Suppressor macrophage treated with lipopolysaccharide for 4 hours (primary cell): ENCODE results near the gene EBF3.

Source experiments
- DNase-seq: peaks from one replicate; pipeline ENCODE4 v3.0.0-alpha.2; 2020

The EBF3 gene

DNA sequence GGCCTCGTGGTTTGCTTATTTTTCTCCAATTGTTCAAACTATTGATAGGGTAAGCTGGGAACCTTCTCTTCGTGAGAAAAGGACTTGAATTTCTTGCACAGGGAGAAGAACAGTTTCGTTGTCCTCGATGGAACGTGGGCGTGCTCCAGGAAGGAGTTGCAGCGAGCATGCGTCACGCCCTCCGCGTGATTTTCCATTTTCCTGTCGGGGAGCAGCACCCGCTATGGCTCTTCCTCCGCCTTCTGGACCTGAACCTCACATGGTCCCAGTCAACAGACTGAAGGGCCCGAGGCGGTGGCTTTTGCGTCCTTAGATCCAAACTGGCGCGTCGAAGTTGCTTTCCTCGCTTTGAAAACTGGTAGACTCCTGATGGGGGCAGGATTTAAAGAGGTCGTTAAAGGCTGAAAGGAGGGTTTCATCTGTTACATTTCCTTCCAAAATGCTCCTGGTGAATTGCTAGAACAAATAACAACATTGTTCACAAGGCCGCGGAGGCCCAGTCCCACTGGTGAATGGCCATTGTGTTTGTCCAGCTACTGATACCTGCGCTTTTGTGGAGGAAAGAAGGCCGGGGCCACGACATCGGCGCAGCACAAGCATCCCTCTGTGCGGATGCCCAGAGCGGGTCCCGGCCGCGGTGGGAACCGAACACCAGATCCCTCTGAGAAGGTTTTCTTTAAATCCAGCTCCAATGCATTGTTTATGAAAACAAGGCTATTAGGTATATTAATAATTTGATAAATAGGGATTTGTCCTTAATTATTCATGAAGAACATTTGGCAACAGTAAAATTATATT lies 75.9 kb downstream of the EBF3 start:
- DNase-seq: no peak

DNA sequence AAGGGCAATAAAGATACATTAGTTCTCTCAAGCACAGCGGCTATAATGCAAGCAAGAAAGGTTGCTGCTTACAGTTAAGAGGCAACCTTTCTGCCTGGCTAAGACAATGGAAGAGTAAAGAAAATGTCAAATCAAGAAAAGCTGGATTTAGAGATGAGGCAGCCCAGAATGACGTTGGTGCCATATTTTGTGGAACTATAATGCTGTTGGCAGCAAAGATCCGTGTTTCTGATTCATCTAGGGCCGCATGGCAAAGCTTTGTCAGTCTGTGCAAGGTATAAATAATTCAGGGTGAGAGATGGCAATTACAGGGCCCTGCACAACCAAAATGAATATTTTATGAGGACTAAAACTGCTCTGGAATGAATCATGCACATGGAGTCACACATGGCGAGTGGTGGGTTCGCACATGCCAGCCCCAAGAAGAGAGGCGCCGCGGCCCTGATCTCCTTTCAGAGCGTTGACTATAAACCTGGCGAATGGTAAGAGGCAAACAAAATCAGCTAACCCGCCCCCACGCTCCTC lies 76.6 kb downstream of the EBF3 start:
- DNase-seq: no peak

DNA sequence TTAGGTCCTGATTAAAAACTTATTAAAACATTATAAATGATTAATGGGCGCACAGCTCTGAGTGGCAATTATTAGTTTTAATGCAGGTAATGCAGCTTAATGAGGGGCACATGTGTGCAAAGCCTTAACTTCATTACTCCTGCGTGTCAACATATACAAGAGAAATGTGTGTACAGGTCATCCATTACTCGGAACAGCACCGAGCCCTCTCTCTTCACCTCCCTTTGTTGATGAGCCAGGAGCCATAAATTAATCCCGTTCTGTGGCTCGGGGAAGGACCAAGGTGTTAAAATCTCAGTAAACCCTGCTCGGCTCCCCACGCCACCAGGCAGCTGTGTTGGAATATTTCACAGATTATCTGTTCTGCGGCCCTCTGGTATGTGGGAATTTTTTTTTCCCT lies 77.8 kb downstream of the EBF3 start:
- DNase-seq: no peak

DNA sequence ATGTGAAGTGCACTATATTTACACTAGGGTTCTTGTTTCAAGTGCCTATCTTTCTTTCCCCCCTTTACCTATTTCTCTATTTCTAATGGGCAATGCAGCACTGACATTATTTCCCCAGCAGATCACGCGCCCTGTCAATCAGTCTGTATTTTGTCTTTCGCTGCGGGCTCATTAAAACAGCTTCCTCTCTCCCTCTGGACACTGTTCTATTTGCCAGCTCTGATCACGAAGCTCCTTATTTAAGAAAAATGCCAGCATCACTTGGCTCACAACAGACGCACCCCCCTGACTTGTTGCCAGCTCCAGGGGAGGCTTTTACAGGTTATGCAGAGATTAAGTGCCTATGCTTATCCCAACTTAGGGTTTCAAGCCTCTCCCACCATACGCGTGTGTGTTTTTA lies 78.5 kb downstream of the EBF3 start:
- DNase-seq: no peak

DNA sequence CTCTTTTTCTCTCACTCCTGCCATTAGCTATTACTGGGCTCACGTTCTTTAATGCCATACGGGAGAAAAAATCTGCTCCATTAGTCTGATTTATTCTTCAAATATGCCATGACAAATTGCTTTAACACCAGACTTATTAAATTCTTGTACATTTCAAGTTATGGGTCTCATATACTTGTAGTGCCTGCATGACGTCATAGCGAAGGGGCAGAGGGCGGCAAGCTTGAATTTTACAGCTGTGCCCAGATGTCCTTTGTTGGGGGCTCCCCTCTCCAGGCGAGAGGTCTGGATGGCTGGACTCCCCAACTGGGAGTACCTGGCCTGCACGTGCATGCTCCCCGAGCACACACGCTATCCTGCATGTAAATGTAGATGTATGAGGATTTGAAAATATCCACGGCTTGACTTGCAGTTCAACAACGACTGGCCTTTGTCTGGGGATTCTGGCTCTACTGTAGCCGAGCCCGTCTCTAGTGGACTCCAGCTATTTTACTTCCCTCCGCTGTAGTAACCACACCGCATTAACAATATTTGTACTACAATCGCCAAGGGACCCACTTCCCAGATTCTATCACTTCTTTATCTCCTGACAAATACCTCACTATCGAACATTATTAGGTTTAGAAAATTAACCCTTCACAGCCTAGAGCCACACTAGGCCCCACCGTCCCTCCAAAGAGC lies 79.5 kb downstream of the EBF3 start:
- DNase-seq: no peak

DNA sequence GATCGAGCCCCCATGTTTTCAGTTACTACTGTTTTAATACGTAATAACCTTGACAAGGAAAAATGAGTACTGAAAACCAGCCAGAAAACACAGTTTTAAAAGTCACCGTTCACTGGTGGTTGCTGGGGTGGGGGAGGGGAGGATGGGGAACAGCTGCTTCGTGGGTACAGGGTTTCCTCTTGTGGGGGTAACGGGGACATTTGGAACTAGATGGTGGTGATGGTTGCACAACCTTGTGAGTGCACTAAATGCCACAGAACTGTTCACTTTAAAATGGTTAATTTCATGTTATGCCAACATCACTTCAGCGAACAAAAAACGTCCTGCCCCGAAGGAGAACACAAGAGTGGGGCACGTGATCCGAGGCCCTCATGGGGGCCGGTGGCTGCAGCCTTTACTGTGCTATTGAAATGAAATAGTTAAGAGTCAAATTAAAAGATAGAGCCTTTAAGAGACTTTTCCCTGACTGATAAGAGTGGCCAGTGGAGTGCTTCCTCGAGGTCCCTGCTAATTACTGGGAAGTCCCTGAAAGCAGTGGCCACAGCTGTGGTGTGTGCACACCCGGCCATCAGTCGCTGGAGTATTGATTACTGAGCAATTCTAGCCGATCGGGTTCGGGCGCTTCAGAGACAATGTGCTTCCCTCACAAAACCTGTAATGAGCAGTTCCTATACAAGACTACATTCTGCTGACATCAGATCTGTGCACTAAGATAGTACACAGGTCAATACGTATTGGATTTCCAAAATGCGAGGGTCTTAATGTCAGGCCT lies 80.3 kb downstream of the EBF3 start:
- no peak for DNase-seq

DNA sequence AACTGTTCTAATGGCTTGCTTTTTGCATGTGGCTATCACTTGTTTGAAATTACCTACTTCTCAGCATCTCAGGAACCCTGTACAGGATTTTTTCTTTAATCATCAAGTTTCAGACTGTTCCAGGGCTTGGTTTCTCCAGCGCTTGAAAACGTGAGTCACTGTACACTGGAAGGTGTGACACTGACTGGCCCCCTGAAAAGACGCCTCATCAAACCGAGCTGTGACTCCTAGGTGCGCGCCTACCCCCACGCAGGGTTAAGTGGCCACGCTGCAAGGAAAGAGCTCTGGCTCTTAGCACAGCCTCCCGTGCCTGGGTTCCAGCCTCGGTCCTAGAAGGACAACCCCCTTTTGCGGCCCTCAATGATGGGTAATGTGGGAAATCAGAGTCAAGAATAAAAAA lies 81.0 kb downstream of the EBF3 start:
- no peak for DNase-seq

DNA sequence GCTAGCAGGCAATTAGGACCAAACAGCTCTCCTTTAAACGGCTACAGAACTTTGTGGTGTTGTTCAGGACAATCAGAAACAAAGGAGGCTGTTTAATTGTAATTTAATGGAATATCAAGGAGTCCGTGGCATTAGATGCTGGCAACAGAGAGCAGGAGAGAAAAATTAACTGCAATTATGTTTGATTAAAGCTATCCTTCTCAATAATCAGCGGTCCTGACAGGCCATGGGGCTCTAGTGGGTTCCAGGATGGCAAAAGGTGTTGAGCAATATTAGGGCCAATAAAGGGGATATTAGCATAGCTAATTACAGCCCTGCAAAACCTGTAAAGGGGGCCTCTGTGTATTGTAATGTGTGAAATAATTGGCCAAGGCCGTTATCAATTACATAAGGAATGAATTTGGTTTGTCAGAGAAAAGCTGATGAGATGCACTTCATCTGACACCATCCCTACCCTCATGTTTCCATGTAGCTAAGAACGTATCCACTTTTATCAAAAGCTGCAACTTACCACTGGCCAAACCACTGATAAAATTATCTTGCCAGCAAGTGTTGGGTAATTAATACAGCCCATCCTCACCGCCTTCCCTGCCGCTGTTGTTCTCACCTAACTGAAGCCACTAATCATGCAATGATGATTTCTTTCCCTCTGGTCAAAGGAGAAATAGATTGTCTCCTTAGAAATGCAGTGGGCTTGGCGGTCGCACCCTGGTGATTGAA lies 81.6 kb downstream of the EBF3 start:
- no peak for DNase-seq

DNA sequence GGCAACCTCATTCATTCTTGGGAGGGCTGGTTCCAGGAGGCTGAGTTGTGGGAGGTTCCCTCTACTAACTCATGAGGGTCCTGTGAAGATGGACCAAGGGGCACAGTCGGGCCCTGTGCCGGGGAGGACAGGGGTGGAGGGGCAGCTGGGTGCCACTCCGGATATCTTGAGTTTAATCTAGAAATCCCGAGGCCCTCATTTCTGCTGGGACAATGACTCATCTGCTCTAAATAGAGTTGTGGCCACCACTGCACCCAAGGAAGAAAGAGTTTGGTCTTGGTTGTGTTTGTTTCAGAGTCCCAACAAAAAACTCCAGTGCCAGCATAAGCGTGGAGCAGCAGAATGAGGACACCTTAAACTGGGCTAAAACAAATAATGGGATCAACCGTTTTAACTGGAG lies 82.4 kb downstream of the EBF3 start:
- no peak for DNase-seq

DNA sequence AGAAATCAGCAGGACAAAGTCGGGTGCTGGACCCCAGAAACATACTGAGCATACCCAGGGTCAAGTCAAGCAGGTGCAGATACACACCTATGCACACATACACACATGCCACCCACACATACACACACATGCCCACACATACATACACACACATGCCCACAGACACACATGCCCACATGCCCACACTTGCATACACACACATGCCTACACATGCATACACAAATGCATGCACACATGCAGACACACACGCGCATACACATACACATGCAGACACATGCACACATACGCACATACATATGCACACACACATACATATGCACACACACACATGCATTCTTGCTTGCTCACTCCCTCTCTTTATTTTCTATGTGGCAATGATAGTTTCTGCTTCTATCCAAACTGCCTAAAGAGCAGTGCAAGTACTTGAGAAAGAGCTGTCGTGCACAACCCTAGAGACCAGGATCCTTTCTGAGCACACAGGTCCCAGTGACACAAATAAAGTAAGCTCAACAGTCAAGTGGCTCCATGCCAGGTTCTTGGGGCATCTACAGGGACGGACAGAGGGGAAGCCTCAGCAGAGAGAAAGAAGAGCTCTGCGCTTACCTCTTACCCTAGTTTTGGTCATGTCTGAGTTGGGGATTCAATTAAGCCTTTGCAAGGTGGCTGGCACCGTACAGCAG lies 83.7 kb downstream of the EBF3 start:
- DNase-seq: no peak

DNA sequence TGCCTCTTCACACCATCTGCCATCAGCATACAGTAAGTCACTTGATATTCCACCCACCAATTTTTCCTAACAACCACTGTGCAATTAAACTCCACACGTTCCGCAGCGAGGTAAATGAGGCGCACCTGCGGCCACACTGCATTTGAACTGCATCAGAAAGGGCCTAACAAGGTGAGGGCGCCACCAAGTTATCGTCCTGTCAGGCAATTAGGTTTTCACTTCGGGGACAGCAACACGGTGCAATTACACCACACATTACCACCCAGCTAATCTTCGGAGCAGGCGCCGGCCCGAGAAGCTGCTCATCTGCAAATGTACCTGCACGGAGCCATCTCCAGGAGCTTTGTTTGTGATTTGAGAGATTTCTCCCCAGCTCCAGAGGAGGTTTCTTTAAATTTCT lies 84.4 kb downstream of the EBF3 start:
- no peak for DNase-seq

DNA sequence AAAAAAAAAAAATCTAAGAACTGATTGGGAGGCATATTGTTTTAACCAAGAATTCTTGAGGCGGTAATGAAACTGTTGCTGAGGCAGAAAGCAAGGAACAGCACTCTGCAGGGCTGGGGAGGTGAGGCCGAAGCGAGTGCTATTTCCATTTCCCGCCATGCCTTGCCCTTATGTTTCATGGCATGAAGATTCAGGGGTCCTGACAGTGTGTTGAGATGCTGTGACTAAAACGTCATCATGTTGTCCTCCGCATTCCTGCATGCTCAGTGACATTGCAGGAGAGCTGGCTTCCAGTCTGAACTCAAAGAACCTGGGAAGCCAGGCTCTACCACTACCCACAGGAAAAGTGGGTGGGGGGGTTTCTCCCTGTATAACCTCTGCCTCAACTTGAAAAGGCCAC lies 85.2 kb downstream of the EBF3 start:
- no peak for DNase-seq

DNA sequence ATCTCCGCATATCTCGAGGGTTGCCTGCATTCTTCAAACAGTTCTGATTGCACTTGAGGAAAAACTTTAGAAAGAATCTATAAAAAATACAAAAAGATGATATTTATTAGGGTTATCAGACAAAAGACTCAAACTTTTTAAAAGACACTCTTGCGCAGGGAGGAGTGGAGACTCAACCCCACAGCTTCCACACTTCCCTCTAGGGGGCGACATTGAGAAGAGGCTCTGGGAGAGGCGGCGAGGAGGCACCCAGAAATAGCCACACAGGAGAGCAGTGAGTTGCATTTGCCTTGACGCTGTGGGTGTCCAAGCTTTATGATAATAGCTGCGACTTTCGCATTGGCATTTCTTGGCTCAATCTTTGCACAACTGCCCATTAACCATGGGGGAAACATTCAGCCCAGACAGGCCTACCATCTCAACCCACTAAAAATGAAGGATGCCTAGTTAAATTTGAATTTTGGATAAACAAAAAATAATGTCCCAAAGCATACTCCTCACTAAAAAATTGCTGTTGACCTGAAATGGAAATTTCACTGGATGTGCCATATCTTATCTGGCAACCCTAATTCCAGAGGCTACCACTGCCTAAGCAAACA lies 86.2 kb downstream of the EBF3 start:
- peak; percentile 49 for DNase-seq

DNA sequence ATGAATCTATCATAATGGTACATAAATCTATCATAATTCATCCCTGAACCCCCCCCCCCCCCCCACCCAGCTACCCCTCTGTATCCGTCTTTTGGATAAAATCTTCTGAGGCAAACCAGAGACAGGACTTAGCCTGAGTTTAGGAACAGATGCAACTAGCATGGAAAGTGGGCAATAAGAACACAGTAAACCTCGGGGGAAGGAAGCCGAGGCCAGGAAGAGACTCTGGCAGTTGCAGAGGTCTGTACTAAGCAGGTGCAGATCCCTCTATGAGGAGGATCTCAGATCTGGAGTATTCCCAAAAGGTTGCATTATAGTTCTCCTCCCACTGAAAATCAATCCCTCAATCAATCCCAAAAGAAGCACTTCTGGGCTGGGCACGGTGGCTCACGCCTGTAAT lies 87.2 kb downstream of the EBF3 start:
- DNase-seq: no peak

DNA sequence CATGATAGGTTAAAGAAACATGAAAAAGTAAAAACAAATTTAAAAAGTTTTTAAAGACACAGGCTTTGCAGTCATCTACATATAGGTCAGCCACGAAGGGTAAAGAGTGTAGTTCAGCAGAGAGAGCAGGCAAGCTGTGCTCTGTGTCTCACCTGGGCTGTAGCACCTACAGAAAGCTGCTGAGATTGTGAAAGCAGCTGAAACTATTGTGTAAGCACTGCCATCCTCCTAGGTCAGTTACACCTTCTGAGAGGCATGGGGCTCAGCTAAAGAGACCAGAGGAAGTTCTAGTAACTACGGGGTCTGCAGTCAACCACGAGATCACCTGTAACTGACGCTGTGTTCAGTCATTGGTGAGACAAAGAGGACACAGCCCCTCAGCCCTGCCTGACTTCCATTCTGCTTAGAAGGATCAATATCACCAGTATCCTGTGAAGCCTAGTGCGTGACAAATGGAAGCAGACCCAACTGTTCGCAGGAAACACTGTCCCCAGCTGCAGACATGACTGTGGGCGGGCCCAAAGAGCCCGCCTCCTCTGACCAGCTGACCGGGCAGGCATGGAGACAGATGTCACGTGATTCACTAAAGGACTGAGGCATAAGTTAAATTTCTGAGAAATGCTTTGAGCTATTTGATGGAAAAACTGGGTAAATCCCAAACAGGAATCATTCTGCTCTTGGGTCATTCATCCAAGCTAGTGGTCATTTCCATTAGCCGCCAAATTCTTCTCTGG lies 87.9 kb downstream of the EBF3 start:
- DNase-seq: no peak

DNA sequence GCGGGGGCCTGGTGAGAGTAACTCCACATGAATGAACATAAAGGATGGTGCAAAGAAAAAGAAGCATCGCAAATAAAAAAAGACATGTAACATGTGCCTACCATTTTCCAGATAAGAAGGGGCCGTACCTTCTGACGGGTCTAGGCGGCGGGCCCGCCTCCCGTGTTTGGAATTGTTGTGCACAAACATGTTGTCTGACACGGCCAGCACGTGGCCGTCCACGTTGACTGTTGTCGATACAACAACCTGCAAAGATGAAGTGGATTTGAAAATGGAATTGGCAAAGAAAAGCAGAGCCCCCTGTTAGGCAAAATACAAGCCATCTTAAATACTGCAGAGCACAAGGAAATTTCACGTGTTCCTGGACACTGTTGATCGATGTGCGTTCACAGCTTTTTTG lies 90.7 kb downstream of the EBF3 start:
- DNase-seq: no peak

DNA sequence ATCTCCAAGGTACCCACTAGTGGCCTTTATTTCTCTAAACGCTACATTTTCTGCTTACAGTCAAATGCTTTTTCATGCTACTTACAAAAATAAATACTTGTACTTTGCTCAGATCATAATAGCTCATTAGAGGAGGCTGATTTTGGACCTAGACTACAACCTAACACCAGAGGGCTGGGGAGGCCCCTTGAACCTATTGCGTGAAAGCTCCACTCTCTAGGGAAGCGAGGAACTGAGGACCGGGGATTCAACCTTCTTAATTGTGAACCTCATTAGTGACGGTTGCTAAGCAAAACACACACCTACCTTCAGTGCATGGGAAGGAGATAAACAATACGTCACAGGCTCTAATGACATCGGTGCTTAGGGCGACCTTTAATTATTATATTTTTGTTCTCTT lies 92.1 kb downstream of the EBF3 start:
- DNase-seq: no peak

DNA sequence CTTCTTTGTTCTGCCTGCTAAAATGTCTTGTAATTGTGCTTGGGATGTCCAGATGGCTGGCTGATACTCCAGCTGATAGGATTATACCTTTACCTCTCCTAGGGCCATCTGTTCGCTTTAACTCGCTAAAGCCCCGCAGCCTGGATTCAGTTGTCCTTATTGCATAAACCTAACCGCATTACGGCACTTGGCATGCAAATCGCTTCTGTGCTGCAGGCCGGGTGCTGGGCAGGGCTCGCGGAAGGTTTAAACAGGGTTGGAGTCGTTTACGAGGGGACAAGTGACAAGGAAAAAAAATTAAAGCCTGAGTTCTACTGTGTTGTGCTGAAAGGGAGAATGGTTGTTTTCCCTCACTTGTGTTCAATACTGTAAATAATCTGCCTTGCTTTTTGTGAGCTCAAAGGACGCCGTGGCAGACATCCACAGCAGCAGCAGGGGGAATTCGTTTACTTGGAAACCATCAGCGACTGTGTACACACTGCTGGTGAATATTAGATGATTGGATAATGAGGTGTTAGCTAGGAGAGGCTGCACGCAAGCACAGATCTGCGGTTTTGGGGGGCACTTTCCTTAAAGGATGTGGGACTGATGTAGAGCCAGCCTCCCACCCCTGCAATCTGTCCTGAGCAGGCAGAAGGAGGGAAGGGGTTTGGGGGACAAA lies 93.0 kb downstream of the EBF3 start:
- no peak for DNase-seq

DNA sequence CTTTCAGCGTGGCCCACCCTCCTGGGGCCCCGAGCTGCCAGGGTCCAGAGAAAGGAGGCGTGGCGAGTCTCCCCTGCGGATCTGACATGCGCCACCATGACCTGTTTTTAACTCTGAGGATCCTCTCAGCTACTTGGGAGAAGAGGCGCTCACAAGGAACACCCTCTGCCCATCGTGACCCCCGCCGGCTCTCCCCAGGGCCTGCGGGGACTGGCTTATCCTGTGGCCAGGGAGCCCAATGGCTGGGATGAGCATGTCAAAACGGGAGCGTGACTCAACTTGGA lies 93.7 kb downstream of the EBF3 start:
- DNase-seq: no peak

DNA sequence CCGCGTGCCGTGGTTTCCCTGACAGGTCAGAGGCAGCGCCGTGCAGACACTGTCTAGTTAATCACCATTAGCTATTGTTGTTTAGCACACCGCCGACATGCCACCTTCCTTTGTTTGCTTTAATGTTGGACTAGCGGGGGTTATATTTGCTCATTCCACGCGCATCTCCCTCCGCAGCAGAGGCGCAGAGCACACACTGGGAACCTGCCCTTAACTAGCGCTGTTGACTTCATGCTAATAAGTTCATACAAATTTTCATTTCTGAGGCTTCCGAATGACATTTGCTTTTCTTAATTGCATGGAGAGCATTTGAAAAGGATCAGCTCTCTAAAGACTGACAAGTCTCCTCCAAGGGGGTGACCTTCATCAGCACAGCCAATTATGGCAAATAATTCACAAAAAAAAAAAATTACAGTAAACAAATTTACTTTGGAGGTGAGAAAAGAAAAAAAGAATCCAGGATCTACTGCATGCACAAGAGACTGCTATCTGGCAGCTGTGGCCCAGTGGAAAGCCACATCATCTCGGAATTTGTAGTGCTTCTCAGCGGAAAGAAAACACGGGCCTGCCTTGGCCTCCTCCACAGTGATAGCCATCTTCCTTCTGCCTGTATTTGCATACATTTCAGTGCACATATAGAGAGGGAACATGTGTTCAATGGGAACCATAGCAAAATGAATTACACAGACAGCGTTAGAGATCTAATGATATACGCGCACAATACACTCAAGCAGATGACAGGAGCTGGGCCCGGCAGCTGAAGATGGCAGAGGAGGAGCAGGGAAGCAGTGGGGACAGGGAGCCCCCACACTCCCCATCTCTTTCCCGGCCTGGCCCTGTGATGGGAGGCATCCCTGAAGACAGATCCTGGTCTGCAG lies 94.2 kb downstream of the EBF3 start:
- no peak for DNase-seq
